GM21737 (cell line): ENCODE results near the gene C2CD4D.
"Not testable (repeated sequence)": the region's sequence is repeated elsewhere in the genome, so short reads cannot be mapped to it uniquely, and the experiment has no call there.

Experiments used
- ATAC-seq: cut with Tn5 transposase; IDR thresholded peaks from one replicate; pipeline ENCODE4 v1.9.1; 2021; ENCODE audit warnings: mild to moderate bottlenecking, moderate library complexity; ENCODE audit not compliant: unreplicated experiment

The C2CD4D gene

DNA sequence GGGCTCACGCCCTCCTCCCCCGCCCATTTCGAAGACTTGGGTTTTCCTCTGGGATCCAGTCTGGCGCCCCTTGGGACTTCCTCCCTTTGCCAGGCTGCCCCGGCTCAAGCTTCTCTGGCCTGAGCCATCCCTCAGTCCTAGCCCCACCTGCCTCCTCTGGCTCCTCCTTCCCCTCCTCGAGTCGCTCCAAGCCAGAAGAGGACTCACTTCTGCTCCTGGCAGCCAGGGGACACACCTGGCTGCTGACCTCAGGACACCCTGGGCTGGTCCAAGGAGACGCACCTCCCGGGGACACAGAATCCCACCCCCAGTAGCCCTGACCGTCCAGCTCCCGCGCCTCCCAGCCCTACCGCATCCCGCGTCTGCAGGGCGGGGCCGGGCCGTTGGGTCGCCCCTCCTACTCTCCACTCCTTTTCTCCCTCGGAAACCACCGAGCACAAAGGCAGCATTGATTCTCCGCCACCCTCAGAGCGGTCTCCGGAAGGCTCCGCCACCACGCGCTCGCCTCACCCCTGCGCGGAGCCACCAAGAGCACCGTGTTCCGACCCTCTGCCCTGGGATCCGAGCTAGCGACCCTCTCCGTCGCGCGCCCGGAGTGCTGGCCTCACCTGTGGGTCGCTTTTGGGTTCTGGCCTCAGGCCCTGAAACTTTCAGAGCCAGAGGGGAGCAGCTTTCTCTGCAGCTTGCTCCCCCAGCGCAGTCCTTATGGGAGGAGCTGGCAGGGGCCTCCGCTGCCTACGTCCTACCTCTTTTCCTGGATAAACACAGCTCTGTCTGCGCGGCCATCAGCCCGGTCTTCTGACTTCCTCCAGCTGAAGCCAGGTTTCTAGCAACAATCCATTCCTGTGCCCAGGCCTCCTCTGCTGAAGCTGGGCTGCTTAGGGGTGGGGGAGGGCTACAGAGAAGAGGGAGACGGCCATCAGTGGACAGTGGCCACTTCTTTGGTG lies at the start of gene C2CD4D:
C2CD4D (minus strand) TSS at position 364 of the 947 bp plus-strand sequence. CDS start 831 bp downstream, outside the sequence.
- no peak for ATAC-seq

DNA sequence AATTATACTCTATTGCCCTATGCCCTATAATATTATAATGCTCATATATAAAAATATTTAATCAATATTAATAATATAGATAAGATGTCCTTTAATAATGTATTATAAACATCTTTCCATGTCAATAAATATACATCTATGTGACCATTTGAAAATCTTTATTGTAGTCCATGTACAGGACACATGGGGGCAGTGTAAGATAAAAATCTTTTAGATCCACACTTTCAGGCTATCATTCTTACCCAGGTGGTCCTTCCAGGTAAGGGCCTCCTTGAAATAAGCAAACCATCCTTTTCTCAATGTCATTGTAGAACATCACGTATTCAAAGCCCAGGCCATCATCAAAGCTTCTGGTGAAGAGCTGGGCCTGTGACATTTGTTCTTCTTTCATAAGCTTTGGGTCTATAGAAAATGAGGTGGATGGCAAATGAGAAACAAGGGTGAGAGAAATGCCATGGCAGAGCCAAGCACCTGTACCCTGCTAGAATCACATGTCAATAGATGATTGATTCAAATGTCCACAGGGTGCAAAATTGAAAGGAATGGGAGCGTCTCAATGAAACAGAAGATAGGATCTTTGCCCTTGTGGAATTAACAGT lies 49.5 kb upstream of the C2CD4D start:
- ATAC-seq, result no peak

DNA sequence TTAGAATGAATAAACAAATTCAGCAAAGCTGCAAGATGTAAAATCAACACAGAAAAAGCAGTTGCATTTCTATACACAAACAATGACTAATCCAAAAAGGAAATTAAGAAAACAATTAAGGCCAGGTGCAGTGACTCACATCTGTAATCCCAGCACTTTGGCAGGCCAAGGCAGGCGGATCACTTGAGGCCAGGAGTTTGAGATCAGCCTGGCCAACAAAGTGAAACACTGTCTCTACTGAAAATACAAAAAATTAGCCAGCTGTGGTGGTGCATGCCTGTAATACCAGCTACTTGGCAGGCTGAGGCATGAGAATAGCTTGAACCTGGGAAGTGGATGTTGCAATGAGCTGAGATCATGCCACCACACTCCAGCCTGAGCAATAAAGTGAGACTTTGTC lies 47.4 kb upstream of the C2CD4D start:
- no peak for ATAC-seq

DNA sequence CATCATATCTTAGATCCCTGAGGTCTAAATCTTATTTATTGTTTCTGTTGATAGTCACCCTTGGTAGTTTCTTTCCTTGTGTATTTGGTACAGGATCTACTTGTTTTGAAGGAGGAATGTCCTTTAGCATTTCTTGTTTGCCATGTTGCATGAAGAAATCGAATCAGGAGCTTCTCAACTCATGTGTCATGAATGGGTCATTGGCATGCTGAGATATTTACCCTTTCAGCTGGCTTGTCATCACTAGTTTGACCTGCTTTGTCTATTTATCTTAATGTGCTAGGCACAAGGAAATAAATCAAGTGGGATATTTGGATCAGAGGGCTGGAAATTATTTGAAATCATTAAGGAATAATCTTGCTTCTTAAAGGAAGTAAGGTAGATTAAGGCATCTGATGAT lies 45.9 kb upstream of the C2CD4D start:
- no peak for ATAC-seq

DNA sequence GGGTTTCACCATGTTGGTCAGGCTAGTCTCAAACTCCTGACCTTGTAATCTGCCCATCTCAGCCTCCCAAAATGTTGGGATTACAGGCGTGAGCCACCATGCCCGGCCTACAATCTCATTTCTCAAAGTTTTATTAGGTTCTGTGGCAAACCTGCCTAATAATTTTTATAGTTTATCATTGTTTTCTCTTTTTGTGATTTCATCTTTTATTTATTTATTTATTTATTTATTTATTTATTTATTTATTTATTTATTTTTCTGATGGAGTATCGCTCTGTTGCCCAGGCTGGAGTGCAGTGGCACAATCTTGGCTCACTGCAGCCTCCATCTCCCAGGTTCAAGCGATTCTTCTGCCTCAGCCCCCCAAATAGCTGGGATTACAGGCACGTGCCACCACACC lies 45.3 kb upstream of the C2CD4D start:
- not testable (repeated sequence) for ATAC-seq

DNA sequence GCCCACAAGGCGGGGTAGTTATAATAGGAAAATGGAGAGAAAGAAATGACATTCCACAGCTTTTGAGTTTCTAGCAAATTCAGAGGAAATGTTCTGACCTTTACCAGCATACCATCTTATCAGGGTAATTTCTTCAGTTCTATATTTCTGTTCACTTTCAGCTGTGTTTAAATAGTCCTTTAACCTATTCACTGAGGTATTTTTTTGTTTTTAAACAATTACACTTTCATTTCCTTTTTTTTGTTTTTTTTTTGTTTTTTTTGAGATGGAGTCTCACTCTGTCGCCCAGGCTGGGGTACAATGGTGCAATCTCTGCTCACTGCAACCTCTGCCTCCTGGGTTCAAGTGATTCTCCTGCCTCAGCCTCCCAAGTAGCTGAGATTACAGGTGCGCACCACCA lies 44.8 kb upstream of the C2CD4D start:
- ATAC-seq, result not testable (repeated sequence)

DNA sequence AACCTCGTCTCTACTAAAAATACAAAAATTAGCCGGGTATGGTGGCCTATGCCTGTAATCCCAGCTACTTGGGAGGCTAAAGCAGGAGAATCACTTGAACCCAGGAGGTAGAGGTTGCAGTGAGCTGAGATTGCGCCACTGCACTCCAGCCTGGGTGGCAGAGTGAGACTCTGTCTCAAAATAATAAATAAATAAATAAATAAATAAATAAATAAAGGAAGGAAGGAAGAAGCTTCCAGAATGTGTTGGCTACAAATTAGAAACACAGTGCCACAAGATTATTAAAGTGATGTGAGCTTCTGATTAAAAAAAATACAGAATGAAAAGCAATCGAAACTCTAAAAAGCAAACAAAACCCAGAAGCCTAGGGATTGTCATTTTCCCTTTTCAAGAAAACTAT lies 44.3 kb upstream of the C2CD4D start:
- not testable (repeated sequence) for ATAC-seq

DNA sequence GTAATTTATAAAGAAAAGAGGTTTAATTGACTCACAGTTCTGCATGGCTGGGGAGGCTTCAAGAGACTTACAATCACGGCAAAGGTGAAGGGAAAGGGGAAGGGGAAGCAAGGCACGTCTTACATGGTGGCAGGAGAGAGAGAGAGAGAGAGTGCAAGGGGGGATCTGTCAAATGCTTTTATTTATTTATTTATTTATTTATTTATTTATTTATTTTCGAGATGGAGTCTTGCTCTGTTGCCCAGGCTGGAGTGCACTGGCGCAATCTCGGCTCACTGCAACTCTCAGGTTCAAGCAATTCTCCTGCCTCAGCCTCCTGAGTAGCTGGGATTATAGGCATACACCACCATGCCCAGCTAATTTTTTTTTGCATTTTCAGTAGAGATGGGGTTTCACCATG lies 43.3 kb upstream of the C2CD4D start:
- not testable (repeated sequence) for ATAC-seq

DNA sequence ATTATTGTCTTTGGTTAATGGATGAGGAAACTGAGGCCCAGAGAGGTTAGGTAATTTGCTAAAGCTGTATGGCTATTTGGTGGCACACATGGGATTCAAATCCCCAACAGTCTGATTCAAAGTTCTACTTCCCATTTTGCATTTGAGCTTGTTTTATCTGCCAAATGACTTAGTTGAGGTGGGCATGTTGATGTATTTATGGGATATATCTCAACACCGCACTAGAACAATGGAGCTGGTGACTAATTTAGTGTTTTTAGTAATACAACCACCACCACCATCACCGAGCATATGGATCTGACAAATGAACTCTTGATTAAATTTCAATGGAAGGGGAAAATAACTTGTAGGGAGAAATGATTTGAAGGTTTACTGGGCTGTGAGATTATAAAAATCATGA lies 42.8 kb upstream of the C2CD4D start:
- ATAC-seq, result no peak

DNA sequence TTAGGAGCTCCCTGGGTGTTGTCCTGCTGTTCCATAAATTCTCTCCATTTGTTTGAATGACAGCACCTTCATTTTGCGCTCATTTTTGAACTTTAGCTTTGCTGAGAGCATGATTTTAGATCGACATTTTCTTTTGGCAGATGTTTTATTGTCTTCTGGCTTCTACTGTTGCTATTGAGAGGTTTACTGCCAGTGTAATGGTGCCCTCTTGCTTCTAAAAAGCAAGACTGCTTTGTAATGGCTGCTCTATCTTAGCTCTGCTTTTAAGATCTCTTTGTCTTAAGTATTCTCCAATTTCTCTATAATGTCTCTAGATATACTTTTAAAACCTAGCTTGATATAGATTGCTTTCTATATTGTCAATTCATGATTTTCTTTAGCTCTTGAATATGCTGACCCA lies 41.9 kb upstream of the C2CD4D start:
- no peak for ATAC-seq

DNA sequence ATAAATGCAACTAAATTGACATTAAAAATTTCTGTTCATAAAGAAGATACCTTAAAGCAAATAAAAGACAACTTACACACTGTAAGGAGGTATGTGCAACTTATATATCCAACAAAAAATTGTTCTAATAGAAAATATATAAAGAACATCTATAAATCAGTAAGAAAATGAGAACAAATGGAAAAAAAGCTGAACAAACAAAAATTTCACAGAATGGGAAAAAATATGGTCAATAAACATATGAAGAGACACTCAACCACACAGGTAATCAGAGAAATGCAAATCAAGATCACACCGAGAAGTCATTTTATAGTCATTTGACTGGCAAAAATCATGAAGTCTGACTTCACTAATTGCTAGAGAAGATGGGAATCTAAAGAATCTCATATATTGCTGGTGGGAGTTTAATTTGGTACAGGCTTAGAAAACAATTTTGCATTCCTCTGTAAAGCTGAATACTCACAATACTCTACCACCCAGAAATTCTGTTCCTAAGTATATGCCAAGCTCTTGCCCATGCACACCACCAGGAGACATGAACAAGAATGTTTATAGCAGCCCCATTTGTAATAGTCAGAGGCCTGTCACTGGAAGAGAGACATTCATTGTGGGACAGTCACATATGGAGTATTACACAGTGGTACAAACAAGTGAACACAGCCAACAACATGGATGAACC lies 35.9 kb upstream of the C2CD4D start:
- no peak for ATAC-seq

DNA sequence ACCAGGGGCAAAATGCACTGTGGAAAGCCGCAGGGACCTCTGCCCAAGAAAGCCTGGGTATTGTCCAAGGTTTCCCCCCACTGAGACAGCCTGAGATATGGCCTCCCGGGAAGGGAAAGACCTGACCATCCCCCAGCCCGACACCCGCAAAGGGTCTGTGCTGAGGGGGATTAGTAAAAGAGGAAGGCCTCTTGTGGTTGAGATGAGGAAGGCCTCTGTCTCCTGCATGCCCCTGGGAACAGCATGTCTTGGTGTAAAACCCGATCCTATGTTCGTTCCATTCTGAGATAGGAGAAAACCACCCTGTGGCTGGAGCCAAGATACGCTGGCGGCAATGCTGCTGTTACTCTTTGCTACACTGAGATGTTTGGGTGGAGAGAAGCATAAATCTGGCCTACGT lies 33.2 kb upstream of the C2CD4D start:
- ATAC-seq, result not testable (repeated sequence)

DNA sequence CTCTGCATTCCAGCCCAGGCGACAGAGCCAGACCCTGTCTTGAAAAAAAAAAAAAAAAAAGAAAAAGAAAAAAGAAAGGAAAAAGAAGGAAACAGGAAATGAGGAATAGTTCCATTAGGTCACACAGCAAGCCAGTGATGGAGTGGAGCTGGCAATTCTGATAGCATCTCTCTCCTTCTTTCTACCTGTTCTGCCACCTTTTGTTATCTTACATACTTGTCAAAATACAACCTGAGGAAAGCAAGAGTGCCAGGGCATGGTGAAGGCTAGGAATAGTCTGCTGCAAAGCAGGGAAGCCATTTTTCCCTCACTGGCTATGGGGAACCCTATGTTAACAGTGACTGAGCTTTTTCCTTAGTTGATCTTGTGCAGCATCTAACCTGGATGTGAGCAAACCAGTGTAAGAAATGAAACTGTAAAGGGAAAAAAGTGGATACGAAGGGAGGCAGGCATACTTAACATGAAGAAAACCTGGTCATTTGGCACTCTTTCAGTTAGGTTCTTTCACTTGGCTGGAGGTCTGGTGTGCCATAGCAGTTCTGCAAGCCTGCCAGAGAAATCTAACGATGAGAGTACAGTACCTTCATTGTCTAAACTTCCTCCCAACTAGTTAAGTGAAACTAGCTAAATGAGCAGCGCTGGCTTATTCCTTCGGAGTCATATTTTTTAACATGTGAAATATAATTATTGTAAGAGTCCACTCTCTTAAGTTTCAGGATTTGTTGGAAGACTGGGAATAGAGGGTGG lies 31.8 kb upstream of the C2CD4D start:
- ATAC-seq, result no peak

DNA sequence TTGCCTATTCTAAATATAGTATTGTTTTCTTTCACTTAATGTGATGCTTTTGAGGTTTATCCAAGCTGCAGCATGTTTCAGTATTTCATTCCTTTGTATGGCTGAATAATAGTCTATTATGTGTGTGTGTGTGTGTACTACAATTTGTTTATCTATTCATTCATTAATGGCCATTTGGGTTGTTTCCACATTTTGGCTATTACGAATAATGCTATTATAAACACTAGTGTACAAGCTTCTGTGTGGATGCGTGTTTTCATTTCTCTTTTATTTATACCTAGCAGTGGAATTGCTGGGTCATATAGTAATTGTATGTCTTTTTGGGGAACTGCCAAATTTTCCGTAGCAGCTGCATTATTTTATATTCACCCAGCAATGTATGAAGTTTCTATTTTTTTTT lies 28.9 kb upstream of the C2CD4D start:
- no peak for ATAC-seq

DNA sequence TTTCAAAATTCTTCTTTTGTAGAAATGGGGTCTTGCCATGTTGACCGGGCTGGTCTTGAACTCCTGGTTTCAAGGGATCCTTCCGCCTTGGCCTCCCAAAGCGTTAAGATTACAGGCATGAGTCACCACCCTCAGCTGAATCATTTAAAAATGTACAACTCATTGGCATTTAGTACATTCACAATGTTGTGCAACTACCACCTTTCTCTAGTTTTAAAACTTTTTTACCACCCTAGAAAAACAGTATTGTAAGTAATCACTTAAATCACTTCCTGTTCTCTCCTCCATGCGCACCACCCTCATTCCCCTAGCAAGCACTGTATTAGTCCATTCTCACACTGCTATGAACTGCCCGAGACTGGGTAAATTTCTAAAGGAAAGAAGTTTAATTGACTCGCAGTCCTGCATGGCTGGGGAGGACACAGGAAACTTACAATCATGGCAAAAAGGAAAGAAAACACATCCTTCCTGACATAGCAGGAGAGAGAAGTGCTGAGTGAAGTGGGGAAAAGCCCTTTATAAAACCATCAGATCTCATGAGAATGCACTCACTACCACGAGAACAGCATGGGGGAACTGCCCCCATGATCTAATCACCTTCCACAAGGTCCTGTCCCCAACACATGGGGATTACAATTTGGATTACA lies 28.3 kb upstream of the C2CD4D start:
- ATAC-seq, result no peak

DNA sequence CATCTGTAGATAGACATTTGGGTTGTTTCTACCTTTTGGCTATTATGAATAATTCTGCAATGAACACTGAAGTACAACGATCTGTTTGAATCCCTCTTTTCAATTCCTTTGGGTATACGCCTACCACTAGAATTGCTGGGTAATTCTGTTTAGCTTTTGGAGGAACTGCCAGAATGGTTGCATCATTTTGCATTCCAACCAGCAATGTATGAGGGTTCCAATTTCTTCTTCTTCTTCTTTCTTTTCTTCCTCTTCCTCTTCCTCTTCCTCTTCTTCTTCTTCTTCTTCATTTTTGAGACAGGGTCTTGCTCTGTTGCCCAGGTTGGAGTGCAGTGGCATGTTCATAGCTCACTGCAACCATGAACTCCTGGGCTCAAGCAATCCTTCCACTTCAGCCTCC lies 27.7 kb upstream of the C2CD4D start:
- no peak for ATAC-seq

DNA sequence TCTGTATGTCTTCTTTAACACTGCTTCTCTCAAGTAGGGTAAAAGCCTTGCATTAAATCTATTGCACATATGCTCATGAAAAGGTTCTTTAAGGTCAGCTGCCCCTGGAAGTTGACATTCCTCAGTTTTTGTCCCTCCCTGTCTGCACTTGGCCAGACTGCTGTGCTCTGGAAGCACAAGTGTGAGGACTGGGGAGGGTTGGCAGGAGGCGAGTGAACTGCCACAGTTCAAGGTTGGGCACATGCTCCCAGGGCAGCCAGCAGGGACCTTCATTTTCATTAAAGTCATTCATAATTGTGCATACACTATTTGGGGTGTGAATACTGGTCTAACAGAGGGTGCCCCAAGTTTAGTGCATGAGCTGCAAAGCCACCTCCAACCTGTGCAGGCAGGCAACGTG lies 24.8 kb upstream of the C2CD4D start:
- ATAC-seq, result no peak

DNA sequence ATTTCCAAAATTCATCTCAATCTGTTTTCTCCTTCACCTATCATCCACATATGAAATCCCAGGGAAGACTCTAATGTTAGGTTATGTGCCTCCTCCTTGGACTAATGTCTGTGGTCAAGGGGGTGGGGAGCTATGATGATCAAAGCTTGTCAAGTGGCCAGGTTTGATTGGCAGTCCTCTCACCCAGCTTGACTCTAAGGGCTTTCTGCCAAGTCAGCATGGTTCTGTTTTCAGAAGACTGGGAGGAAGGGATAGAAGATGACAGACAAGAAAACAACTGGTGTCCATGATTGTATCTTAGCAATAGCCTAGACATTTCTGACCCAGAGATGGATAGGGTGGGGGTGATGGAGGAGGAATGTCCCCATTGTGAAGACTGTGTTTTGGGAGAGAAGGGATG lies 23.0 kb upstream of the C2CD4D start:
- no peak for ATAC-seq

DNA sequence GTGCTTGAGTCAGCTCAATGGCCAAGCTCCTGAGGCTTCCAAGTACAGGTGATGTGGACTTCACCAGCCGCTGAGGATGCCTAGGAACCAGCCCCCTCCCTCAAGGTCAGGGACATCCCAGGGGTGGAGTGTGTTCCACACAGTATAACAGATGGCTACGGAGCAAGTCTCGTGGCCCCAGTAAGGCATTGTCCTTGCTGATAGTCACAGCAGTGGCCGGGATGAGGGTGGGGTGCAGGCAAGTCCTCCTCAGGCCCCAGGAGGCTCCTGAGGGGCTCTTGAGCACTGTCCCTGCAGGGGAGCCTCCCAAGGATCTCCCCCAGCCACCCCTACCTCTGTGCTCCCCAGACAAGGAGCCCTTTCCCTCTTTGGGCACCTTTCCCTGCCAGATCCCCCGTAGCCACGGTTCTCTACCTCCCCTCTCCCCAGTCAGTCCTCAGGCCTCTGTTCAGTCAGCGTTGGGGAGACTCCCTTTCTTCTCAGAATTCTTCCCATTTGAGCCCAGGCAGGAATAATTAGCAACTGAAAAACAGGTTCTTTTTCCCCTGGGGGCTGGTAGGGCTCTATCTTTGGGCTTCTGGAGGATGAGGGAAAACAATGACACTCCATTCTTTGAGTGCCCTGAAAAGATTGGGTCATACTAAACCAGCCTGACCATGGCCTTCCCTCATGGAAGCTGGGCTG lies 21.0 kb upstream of the C2CD4D start:
- ATAC-seq, result no peak

DNA sequence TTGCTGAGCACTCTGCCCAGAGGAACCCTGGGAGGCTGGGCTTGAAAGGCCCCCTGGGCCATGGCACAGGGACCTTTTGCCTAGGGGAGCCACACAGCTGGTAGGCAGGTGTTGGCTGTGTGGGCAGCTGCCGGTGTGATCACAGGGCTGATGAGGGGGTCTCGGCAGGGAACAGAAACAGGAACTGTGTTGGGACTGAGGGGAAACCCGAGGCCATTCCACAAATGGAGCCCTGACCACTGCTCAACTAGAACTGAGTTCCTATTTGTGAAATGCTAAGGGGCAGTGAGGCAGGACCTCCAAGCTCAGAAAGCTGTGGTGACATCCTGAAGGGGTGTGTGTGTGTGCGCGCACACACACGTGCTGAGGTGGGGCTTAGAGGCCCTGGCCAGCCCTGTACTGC lies 20.3 kb upstream of the C2CD4D start:
- no peak for ATAC-seq
